SK-N-SH treated with all-trans-retinoic acid at 6 μM for 48 hours (cell line): ENCODE data around the gene CAND2.

Experiments
- ATAC-seq: fragments of 200-7000 bp; cut with Tn5 transposase; 3 replicates; pipeline ENCODE4 v1.9.1; 2020; ENCODE audit warnings: mild to moderate bottlenecking, moderate library complexity
- ARNTL ChIP-seq: fragments of 450-650 bp; formaldehyde crosslinking; IDR thresholded peaks from 2 replicates; pipeline ENCODE4 v1.5.0; 2020; ENCODE audit warnings: low read depth, mild to moderate bottlenecking, moderate library complexity, borderline replicate concordance
- BACH2 ChIP-seq: fragments of 250-450 bp; sonication (Bioruptor Pico); IDR thresholded peaks from 2 replicates; pipeline ENCODE4 v1.9.0; 2021; ENCODE audit warnings: mild to moderate bottlenecking, borderline replicate concordance
- CSDC2 ChIP-seq: fragments of 250-450 bp; sonication (Bioruptor Pico); IDR thresholded peaks from 2 replicates; pipeline ENCODE4 v1.5.0; 2020; ENCODE audit warnings: mild to moderate bottlenecking, moderate library complexity
- GLIS3 ChIP-seq: fragments of 250-450 bp; sonication (Bioruptor Pico); IDR thresholded peaks from 2 replicates; pipeline ENCODE4 v1.5.0; 2020; ENCODE audit warnings: mild to moderate bottlenecking, moderate library complexity
- ISL1 ChIP-seq: fragments of 250-450 bp; sonication (Bioruptor Pico); IDR thresholded peaks from 2 replicates; pipeline ENCODE4 v2.1.2; 2022; ENCODE audit warnings: mild to moderate bottlenecking, moderate library complexity
- OSR1 ChIP-seq: fragments of 250-450 bp; sonication (Bioruptor Pico); IDR thresholded peaks from 2 replicates; pipeline ENCODE4 v1.8.0; 2022; ENCODE audit warnings: moderate library complexity, mild to moderate bottlenecking, inconsistent platforms
- PATZ1 ChIP-seq: fragments of 250-450 bp; sonication (Bioruptor Pico); IDR thresholded peaks from 2 replicates; pipeline ENCODE4 v1.8.0; 2020; ENCODE audit warnings: mild to moderate bottlenecking, moderate library complexity, borderline replicate concordance
- PPARA ChIP-seq: fragments of 250-450 bp; sonication (Bioruptor Pico); IDR thresholded peaks from 2 replicates; pipeline ENCODE4 v1.5.0; 2020; ENCODE audit warnings: mild to moderate bottlenecking, borderline replicate concordance
- RARB ChIP-seq: fragments of 250-450 bp; sonication (Bioruptor Pico); IDR thresholded peaks from 2 replicates; pipeline ENCODE4 v1.8.0; 2021; ENCODE audit warnings: mild to moderate bottlenecking, moderate library complexity
- SNAI2 ChIP-seq: fragments of 250-450 bp; sonication (Bioruptor Pico); IDR thresholded peaks from 2 replicates; pipeline ENCODE4 v1.5.0; 2020; ENCODE audit warnings: mild to moderate bottlenecking, moderate library complexity
- TCF4 ChIP-seq: fragments of 250-450 bp; sonication (Bioruptor Pico); IDR thresholded peaks from 2 replicates; pipeline ENCODE4 v1.8.0; 2021; ENCODE audit warnings: mild to moderate bottlenecking, moderate library complexity, borderline replicate concordance
- TOX ChIP-seq: fragments of 250-450 bp; sonication (Bioruptor Pico); IDR thresholded peaks from 2 replicates; pipeline ENCODE4 v1.8.0; 2021; ENCODE audit warnings: mild to moderate bottlenecking, moderate library complexity, borderline replicate concordance
- TSHZ2 ChIP-seq: fragments of 250-450 bp; sonication (Bioruptor Pico); IDR thresholded peaks from 2 replicates; pipeline ENCODE4 v1.5.0; 2020; ENCODE audit warnings: mild to moderate bottlenecking, moderate library complexity
- ZC3H10 ChIP-seq: fragments of 250-450 bp; sonication (Bioruptor Pico); IDR thresholded peaks from 2 replicates; pipeline ENCODE4 v1.5.1; 2021; ENCODE audit warnings: mild to moderate bottlenecking, moderate library complexity
- ZFP3 ChIP-seq: fragments of 250-450 bp; sonication (Bioruptor Pico); IDR thresholded peaks from 2 replicates; pipeline ENCODE4 v1.5.0; 2020; ENCODE audit warnings: mild to moderate bottlenecking, moderate library complexity
- ZNF565 ChIP-seq: fragments of 450-650 bp; formaldehyde crosslinking; conservative IDR thresholded peaks from 2 replicates; pipeline ENCODE4 v1.5.0; 2020; ENCODE audit warnings: low read depth, mild to moderate bottlenecking, moderate library complexity
- ZNF70 ChIP-seq: fragments of 450-650 bp; formaldehyde crosslinking; IDR thresholded peaks from 2 replicates; pipeline ENCODE4 v1.5.0; 2020; ENCODE audit warnings: mild to moderate bottlenecking, moderate library complexity
- ZNF8 ChIP-seq: fragments of 450-650 bp; formaldehyde crosslinking; IDR thresholded peaks from 2 replicates; pipeline ENCODE4 v1.5.0; 2020; ENCODE audit warnings: mild to moderate bottlenecking, moderate library complexity
- TF ChIP-seq, protein P1 (sequence below): fragments of 250-450 bp; sonication (Bioruptor Pico); IDR thresholded peaks from 2 replicates; pipeline ENCODE4 v1.5.1; 2021; ENCODE audit warnings: mild to moderate bottlenecking, moderate library complexity
- TF ChIP-seq, protein P2 (sequence below): fragments of 250-450 bp; sonication (Bioruptor Pico); IDR thresholded peaks from 2 replicates; pipeline ENCODE4 v1.8.0; 2021; ENCODE audit warnings: low read depth, mild to moderate bottlenecking, moderate library complexity, borderline replicate concordance
- TF ChIP-seq, protein P3 (sequence below): fragments of 250-450 bp; sonication (Bioruptor Pico); IDR thresholded peaks from 2 replicates; pipeline ENCODE4 v1.5.1; 2020; ENCODE audit warnings: low read depth, mild to moderate bottlenecking, moderate library complexity

Gene CAND2

GRCh38 chr3:12833222-12834161 lies 37.0 kb downstream of the CAND2 start:
- ATAC-seq = no peak; the same call in 2 of the 3 replicates
- no peak for TF ChIP-seq SNAI2
- no peak for TF ChIP-seq ZFP3
- TF ChIP-seq PATZ1 (CRISPR knock-in tag) = no peak
- TF ChIP-seq, protein P1, sequence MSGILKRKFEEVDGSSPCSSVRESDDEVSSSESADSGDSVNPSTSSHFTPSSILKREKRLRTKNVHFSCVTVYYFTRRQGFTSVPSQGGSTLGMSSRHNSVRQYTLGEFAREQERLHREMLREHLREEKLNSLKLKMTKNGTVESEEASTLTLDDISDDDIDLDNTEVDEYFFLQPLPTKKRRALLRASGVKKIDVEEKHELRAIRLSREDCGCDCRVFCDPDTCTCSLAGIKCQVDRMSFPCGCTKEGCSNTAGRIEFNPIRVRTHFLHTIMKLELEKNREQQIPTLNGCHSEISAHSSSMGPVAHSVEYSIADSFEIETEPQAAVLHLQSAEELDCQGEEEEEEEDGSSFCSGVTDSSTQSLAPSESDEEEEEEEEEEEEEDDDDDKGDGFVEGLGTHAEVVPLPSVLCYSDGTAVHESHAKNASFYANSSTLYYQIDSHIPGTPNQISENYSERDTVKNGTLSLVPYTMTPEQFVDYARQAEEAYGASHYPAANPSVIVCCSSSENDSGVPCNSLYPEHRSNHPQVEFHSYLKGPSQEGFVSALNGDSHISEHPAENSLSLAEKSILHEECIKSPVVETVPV (CRISPR knock-in tag) = no peak
- TF ChIP-seq ARNTL (CRISPR knock-in tag) = no peak
- no peak for TF ChIP-seq TCF4 (CRISPR knock-in tag)
- no peak for TF ChIP-seq TSHZ2
- no peak for TF ChIP-seq RARB
- TF ChIP-seq ZNF8 = no peak
- no peak for TF ChIP-seq ZNF70
- TF ChIP-seq TOX (CRISPR knock-in tag) = no peak
- no peak for TF ChIP-seq PPARA (CRISPR knock-in tag)
- TF ChIP-seq GLIS3 = no peak

DNA sequence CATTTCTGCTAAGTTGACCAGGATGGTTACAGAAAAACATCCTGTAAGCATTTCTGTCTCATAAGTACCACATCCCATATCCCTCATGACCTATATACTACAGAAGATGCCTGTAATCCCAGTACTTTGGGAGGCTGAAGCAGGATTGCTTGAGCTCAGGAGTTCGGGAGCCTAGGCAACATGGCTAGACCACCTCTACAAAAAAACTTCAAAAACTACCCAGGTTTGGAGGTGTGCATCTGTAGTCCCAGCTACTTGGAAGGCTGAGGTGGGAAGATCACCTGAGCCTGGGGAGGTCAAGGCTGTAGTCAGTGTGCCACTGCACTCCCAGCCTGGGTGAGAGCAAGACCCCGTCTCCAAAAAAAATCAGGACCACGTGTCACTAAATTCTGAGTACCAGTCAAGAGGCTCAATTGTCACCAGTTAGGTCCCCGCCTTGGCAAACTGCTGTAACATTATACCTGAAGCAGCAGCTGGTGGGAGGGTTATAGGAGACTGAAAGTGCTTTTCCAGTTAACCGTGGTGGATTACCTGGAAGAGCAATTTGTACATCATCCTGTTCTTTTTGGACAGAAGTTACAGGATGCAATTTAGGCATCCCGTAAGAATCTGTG lies 38.7 kb downstream of the CAND2 start:
- no peak for ATAC-seq
- no peak for TF ChIP-seq ZC3H10 (CRISPR knock-in tag)

- no peak for ATAC-seq
- TF ChIP-seq TSHZ2 (no peak), ISL1 (CRISPR knock-in tag) (no peak), ZNF565 (CRISPR knock-in tag) (no peak), OSR1 (CRISPR knock-in tag) (no peak), ZNF8 (no peak), TOX (CRISPR knock-in tag) (no peak), TCF4 (CRISPR knock-in tag) (no peak), GLIS3 (no peak), BACH2 (CRISPR knock-in tag) (no peak), SNAI2 (no peak), CSDC2 (CRISPR knock-in tag) (no peak)
- TF ChIP-seq, protein P2, sequence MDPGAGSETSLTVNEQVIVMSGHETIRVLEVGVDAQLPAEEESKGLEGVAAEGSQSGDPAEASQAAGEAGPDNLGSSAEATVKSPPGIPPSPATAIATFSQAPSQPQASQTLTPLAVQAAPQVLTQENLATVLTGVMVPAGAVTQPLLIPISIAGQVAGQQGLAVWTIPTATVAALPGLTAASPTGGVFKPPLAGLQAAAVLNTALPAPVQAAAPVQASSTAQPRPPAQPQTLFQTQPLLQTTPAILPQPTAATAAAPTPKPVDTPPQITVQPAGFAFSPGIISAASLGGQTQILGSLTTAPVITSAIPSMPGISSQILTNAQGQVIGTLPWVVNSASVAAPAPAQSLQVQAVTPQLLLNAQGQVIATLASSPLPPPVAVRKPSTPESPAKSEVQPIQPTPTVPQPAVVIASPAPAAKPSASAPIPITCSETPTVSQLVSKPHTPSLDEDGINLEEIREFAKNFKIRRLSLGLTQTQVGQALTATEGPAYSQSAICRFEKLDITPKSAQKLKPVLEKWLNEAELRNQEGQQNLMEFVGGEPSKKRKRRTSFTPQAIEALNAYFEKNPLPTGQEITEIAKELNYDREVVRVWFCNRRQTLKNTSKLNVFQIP (CRISPR knock-in tag) = no peak
- TF ChIP-seq, protein P1 (CRISPR knock-in tag) = no peak
- TF ChIP-seq, protein P3, sequence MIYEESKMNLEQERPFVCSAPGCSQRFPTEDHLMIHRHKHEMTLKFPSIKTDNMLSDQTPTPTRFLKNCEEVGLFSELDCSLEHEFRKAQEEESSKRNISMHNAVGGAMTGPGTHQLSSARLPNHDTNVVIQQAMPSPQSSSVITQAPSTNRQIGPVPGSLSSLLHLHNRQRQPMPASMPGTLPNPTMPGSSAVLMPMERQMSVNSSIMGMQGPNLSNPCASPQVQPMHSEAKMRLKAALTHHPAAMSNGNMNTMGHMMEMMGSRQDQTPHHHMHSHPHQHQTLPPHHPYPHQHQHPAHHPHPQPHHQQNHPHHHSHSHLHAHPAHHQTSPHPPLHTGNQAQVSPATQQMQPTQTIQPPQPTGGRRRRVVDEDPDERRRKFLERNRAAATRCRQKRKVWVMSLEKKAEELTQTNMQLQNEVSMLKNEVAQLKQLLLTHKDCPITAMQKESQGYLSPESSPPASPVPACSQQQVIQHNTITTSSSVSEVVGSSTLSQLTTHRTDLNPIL (CRISPR knock-in tag) = no peak
- TF ChIP-seq, all 23 proteins: peak for 0
Observed at GRCh38 chr3:12837295-12837986, 41.0 kb downstream of the CAND2 start.
